MV-4-11 (cell line): ENCODE measurements around the gene CLCC1.
A peak's percentile ranks its signal among the peaks of the same experiment; 100 is the strongest.
"Not testable (repeated sequence)": the region's sequence is repeated elsewhere in the genome, so short reads cannot be mapped to it uniquely, and the experiment has no call there.

ENCODE experiments used
- DNase-seq: peaks from one replicate; lab custom pipeline; 2025; lab: John Stamatoyannopoulos, UW

Gene CLCC1, protein sequence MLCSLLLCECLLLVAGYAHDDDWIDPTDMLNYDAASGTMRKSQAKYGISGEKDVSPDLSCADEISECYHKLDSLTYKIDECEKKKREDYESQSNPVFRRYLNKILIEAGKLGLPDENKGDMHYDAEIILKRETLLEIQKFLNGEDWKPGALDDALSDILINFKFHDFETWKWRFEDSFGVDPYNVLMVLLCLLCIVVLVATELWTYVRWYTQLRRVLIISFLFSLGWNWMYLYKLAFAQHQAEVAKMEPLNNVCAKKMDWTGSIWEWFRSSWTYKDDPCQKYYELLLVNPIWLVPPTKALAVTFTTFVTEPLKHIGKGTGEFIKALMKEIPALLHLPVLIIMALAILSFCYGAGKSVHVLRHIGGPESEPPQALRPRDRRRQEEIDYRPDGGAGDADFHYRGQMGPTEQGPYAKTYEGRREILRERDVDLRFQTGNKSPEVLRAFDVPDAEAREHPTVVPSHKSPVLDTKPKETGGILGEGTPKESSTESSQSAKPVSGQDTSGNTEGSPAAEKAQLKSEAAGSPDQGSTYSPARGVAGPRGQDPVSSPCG

GRCh38 chr1:108963052-108963686 is at the start of gene CLCC1:
CLCC1 (minus strand) TSS chr1:108963484; CDS start chr1:108950437, 13,047 bp downstream.
- DNase-seq: peak; percentile 79

- DNase-seq: no peak
Measured at GRCh38 chr1:109011335-109011734, 48.1 kb upstream of the CLCC1 start.

- DNase-seq: not testable (repeated sequence)
Measured at GRCh38 chr1:108996622-108997021, 33.3 kb upstream of the CLCC1 start.

DNA sequence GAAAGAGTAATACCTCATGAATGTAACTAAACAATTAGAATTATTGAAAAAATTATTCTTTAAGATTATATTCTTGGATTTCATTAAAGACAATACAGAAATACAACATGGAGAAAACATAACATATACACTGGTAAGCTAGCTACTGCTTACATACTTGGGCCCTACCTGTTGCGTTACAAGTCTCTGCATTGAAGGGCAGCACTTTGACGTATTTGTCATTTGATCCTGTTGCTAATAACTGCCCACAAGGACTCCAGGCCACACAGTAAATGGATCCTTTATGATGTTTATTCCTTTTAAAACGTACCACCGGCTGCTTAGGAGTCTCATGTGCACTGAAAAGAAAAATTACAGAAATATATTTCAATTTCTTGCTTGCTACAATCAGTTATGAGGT is 19.8 kb upstream of the CLCC1 start:
- DNase-seq: no peak

DNA sequence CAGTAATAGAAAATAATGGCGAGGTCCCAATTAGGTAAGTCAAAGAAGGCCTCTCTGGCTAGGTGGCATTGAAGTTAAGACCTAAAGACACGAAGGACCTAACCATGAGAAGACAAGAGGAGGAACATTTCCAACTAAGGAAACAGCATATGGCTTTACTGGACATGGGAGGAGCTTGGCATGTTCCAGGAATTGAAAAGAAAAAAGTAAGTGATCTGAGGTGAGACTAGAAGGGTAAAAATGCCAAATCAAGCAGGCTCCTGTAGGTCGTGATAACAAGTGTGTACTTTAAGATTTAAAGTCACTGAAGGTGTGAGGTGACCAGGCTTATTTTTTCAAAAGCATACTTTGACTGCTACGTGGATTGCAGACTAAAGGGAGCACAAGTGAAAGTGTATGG is 13.4 kb upstream of the CLCC1 start:
- no peak for DNase-seq

DNA sequence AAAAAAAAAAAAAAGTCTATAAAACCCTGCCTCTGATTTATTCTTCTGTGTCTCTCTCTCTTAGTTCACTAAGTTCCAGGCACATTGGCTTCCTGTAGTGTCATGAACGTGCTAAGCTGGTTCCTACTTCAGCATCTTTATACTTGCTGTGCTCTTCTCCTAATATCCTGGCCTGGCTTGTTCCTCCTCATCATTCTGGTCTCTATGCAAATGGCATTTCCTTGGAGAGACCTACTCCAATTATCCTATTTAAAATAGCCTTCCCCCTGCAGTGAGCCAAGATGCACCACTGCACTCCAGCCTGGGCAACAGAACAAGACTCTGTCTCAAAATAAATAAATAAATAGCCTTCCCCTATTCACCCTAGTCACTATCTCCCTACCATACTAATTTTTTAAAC is 9.7 kb upstream of the CLCC1 start:
- no peak for DNase-seq

DNA sequence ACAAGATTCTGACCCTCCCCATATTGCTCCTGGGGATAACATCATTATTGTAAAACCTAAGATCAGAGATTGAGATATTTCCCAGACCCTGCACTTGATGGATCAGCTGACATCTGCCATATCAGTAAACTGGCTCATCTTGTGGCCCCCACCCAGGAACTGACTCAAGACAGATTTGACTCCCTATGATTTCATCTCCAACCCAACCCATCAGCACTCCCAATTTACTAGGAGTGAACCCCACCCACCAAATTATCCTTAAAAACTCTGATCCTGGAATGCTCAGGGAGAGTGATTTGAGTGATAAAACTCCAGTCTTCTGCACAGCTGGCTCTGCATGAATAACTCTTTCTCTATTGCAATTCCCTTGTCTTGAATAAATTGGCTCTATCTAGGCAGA is 6.1 kb upstream of the CLCC1 start:
- no peak for DNase-seq

DNA sequence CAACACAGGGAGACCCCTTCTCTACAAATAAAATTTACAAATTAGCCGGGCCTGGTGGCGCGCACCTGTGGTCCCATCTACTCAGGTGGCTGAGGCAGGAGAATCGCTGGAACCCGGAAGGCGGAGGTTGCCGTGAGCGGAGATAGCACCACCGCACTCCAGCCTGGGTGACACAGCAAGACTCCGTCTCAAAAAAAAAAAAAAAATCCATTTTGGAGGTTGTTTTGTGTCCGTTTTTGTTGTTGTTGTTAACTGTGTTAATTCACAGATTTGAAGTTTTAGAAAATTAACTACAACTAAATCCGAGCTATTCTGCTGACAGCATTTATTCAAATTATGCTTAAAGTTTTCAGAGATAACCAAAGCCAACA is 618 bp downstream of the CLCC1 start:
- no peak for DNase-seq

DNA sequence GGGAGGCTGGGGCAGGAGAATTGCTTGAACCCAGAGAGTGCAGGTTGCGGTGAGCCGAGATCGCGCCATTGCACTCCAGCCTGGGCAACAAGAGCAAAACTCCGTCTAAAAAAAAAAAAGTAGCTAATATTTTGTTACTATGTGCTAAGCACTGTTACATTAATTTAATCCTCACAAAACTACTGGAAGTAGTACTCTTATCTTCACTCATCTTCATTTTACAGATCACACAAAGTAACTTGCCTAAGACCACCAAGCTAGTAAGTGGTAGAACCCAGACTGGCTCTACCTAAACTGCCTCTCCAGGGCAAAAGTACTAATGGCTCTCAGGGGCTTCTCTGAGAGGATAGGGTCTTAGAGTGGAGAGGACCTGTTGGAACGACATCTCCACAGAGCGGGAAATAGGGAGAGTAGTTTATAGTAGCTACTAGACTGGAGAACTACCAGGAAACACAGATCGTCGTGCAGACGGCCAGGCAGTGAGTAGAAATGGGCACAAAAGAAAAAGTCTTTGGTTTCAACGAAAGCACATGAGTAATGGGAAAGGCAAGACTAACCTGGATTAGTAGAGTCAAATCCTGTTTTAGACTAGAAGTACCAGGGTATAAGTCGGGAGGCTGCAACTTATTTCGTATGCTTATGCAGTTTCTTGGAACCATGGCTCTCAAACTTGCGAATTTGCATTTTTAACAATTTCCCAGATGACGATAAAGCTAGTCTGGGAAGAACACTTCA is 1.4 kb downstream of the CLCC1 start:
- DNase-seq: no peak

GRCh38 chr1:108961198-108961597 is 2.1 kb downstream of the CLCC1 start:
- no peak for DNase-seq

- DNase-seq: no peak
Measured at GRCh38 chr1:108960719-108961118, 2.6 kb downstream of the CLCC1 start.

GRCh38 chr1:108957888-108958287 is 5.4 kb downstream of the CLCC1 start:
- no peak for DNase-seq

DNA sequence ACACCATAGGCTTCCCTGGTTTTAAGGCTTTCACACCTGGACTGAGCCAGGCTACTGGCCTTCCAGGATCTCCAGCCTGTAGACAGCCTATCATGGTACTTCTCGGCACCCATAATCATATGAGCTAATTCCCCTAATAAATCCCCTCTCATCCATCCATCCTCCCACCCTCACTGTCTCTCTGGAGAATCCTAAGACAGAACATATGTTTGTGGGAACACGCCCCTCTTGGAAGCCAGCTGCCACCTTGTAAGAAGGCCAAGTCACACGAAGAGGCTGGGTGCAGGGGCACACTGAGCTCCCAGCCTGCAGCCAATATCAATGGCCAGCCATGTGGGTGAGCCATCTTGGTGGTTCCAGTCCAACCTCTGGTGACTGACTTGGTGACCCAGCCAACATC is 7.4 kb downstream of the CLCC1 start:
- DNase-seq: no peak

- no peak for DNase-seq
Measured at GRCh38 chr1:108955111-108955510, 8.2 kb downstream of the CLCC1 start.

- no peak for DNase-seq
Measured at GRCh38 chr1:108953452-108953851, 9.8 kb downstream of the CLCC1 start.

DNA sequence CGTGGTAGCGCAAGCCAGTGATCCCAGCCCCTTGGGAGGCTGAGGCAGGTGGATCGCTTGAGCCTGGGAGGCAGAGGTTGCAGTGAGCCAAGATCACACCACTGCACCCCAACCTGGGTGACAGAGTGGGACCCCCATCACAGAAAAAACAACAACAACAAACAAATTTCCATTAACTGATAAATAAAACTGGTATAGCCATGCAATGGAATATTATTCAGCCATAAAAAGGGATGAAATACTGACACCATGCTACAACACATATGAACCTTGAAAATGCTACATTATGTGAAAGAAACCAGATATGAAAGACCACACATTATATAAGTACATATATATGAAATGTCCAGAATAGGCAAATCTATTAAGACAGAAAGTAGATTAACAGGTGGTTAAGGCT is 12.0 kb downstream of the CLCC1 start:
- DNase-seq: no peak

DNA sequence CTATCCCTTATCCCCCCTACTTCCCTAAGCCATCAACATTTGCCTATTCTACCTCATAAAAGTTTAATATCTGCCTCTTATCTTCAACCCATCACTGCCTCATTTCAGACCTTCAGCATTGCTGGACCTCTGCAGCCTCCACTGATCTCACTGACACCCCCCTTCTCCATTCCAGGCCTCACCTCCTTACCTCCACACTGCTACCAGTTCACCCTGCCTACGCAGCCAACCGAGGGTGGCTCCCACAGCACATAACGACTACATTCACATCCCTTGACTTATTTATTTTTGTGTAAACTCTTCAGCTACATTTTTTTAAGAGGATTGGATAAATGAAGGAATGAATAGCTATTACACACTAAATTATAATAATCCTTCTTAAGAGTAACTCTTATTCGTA is 14.2 kb downstream of the CLCC1 start:
- no peak for DNase-seq

- DNase-seq: no peak
Measured at GRCh38 chr1:108947871-108948525, 15.3 kb downstream of the CLCC1 start.

- DNase-seq: no peak
Measured at GRCh38 chr1:108936170-108936569, 27.1 kb downstream of the CLCC1 start.

DNA sequence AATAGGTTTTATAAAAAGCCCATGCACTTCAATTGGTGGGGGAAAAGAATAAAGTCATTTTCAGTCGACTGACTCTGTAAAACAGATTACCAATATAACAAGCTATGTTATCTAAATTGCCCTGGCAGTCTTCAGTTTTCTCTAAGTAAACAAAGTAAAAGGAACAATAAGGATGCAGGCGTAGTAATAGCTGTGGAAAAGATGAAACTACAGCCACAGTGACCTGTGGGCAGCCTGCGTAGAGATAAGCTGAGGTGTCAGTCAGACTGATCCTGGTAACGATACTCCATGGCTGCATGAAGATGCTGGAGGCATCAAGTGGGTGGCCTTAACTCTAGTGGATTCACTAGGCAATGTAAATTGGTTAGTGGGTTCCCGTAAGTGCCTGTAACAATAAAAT is 29.3 kb downstream of the CLCC1 start:
- DNase-seq: no peak

GRCh38 chr1:108927565-108927964 is 35.7 kb downstream of the CLCC1 start:
- DNase-seq: not testable (repeated sequence)

GRCh38 chr1:108925920-108926319 is 37.4 kb downstream of the CLCC1 start:
- peak; percentile 5 for DNase-seq
